CD14-positive monocyte (primary cell): ENCODE measurements around the gene ZDHHC14. TPM values are rescaled to one million over a fixed set of nuclear protein-coding genes. Genes with fewer than 3 reads are reported as not detected.

Source experiments
- DNase-seq, 3 donors: peaks; one replicate each; pipeline ENCODE4 v3.0.0-alpha.2; 2011 to 2022
- H2AFZ ChIP-seq: 2 replicates; pipeline ENCODE4 v1.6.0; 2012; ENCODE audit warnings: mild to moderate bottlenecking, low read depth, low read length, inconsistent platforms; ENCODE audit not compliant: insufficient read depth, poor library complexity, severe bottlenecking
- H3K27ac ChIP-seq, 2 donors: 1 replicate in 1 of 2; 2 replicates in 1 of 2; pipeline ENCODE4 v1.5.1; 2012 to 2013; ENCODE audit warnings: low read length in 2 of 2, control low read depth in 1 of 2, inconsistent platforms in 1 of 2, low read depth in 1 of 2, mild to moderate bottlenecking in 1 of 2
- H3K27me3 ChIP-seq, 2 donors: one replicate each; pipeline versions ENCODE4 v1.6.0 to v1.6.1; 2011 to 2013; ENCODE audit warnings: low read length in 2 of 2; ENCODE audit not compliant: control insufficient read depth in 2 of 2, insufficient read depth in 2 of 2
- H3K36me3 ChIP-seq, 2 donors: replicated peaks in 1 of 2; 1 replicate in 1 of 2; 2 replicates in 1 of 2; pipeline versions ENCODE4 v1.5.1 to v1.6.1; 2012 to 2013; ENCODE audit warnings: low read length in 2 of 2, control low read depth in 1 of 2, inconsistent platforms in 1 of 2, mild to moderate bottlenecking in 1 of 2; ENCODE audit not compliant: insufficient read depth in 2 of 2, control insufficient read depth in 1 of 2
- H3K4me1 ChIP-seq, 2 donors: 1 replicate in 1 of 2; 2 replicates in 1 of 2; pipeline versions ENCODE4 v1.5.1 to v1.6.1; 2012 to 2013; ENCODE audit warnings: low read length in 2 of 2, control low read depth in 1 of 2, inconsistent platforms in 1 of 2, mild to moderate bottlenecking in 1 of 2, moderate library complexity in 1 of 2; ENCODE audit not compliant: insufficient read depth in 2 of 2, control insufficient read depth in 1 of 2
- H3K4me2 ChIP-seq: replicated peaks from 2 replicates; pipeline ENCODE3; 2012; ENCODE audit warnings: low read length, moderate library complexity, mild to moderate bottlenecking; ENCODE audit not compliant: poor library complexity, severe bottlenecking; ENCODE audit errors: extremely low read depth
- H3K4me3 ChIP-seq, 3 experiments: fragments of 200-600 bp in 1 of 3; sonication (generic) in 1 of 3; replicated peaks in 1 of 3; 1 replicate in 2 of 3; 2 replicates in 1 of 3; pipeline ENCODE4 v1.5.1; 2011 to 2013; ENCODE audit warnings: low read length in 3 of 3, mild to moderate bottlenecking in 3 of 3, control low read depth in 2 of 3, low read depth in 2 of 3, inconsistent platforms in 1 of 3, moderate library complexity in 1 of 3
- H3K79me2 ChIP-seq: 2 replicates; pipeline ENCODE4 v1.6.0; 2012; ENCODE audit warnings: mild to moderate bottlenecking, control low read depth, inconsistent platforms, low read length, moderate library complexity; ENCODE audit not compliant: insufficient read depth
- H3K9ac ChIP-seq: 2 replicates; pipeline ENCODE4 v1.6.0; 2017; ENCODE audit warnings: low read length, mild to moderate bottlenecking; ENCODE audit not compliant: insufficient read depth, poor library complexity, severe bottlenecking
- H3K9me3 ChIP-seq, 2 donors: replicated peaks in 1 of 2; 1 replicate in 1 of 2; 2 replicates in 1 of 2; pipeline versions ENCODE4 v1.5.1 to v1.6.1; 2012 to 2013; ENCODE audit warnings: low read length in 2 of 2, control low read depth in 1 of 2; ENCODE audit not compliant: control insufficient read depth in 1 of 2, insufficient read depth in 1 of 2
- H4K20me1 ChIP-seq: 2 replicates; pipeline ENCODE4 v1.6.0; 2012; ENCODE audit warnings: mild to moderate bottlenecking, low read length, control low read depth, moderate library complexity; ENCODE audit not compliant: insufficient read depth
- H3K27ac Mint-ChIP-seq, 7 donors: one replicate each; pipeline ENCODE4 v1.8.0; 2020; ENCODE audit warnings: mild to moderate bottlenecking in 7 of 7, mixed read lengths in 7 of 7, moderate library complexity in 6 of 7, inconsistent platforms in 2 of 7
- H3K27me3 Mint-ChIP-seq, 3 donors: one replicate each; pipeline ENCODE4 v1.8.0; 2021 to 2022; ENCODE audit warnings: low read depth in 3 of 3, mild to moderate bottlenecking in 3 of 3, mixed read lengths in 3 of 3, moderate library complexity in 3 of 3, inconsistent platforms in 1 of 3
- H3K36me3 Mint-ChIP-seq, 2 donors: one replicate each; pipeline ENCODE4 v1.8.0; 2020; ENCODE audit warnings: mixed read lengths in 2 of 2, inconsistent platforms in 1 of 2, mild to moderate bottlenecking in 1 of 2
- H3K4me1 Mint-ChIP-seq: one replicate; pipeline ENCODE4 v1.8.0; 2020; ENCODE audit warnings: mild to moderate bottlenecking, mixed read lengths
- H3K4me3 Mint-ChIP-seq, 2 donors: one replicate each; pipeline ENCODE4 v1.8.0; 2020; ENCODE audit warnings: mild to moderate bottlenecking in 2 of 2, mixed read lengths in 2 of 2, moderate library complexity in 1 of 2
- H3K9me3 Mint-ChIP-seq, 7 donors: one replicate each; pipeline ENCODE4 v1.8.0; 2020 to 2022; ENCODE audit warnings: mixed read lengths in 7 of 7, mild to moderate bottlenecking in 6 of 7, moderate library complexity in 6 of 7, inconsistent platforms in 2 of 7
- CTCF ChIP-seq: fragments of 200-600 bp; IDR thresholded peaks from one replicate; pipeline ENCODE4 v1.8.0; 2022; ENCODE audit warnings: antibody characterized with exemption, mild to moderate bottlenecking
- WGBS: methylation state at CpG from one replicate; pipeline ENCODE4 v1.1.5; 2013; ENCODE audit warnings: missing lambda C conversion rate; ENCODE audit not compliant: insufficient coverage; 5-methylcytosine and 5-hydroxymethylcytosine counted together
- intact Hi-C, 2 donors: fragments of 100-400 bp; cut with micrococcal nuclease; formaldehyde crosslinking; loops; one replicate each; pipeline versions ENCODE4 v1.15.0 to v1.15.1; 2023
- polyA plus RNA-seq, 3 donors: library from polyadenylated mRNA; depleted of rRNA in 1 of 3; unstranded in 2 of 3; stranded (reverse) in 1 of 3; fragments of 300-500 nt in 2 of 3; fragments of >200 nt in 1 of 3; fragmentation: Illumina TruSeq in 2 of 3; gene quantifications; 1 replicate in 2 of 3; 2 replicates in 1 of 3; pipeline ENCODE4 v1.2.3, GENCODE V29; 2012 to 2021

The ZDHHC14 gene
- polyA plus RNA-seq, 3 donors, result 0.30 to 1.7 (median 0.93) TPM

GRCh38 chr6:157486572-157486971 is 105.6 kb downstream of the ZDHHC14 start:
- Histone ChIP-seq H3K4me1 (peaks cover 15 to 16% of the 10 kb centered on the region in 2 donors), H3K4me3 (no peak overlapping the region), H3K9ac (no peak overlapping the region), H2AFZ (no peak overlapping the region), H3K4me2 (no peak overlapping the region), H4K20me1 (no peaks in the 10 kb centered on the region), H3K79me2 (no peaks in the 10 kb centered on the region), H3K27me3 (peaks cover 0 to 12% of the 10 kb centered on the region in 2 donors), H3K27ac (no peak overlapping the region), H3K36me3 (no peaks in the 10 kb centered on the region), H3K9me3 (no peaks in the 10 kb centered on the region)
- no peak for DNase-seq
- Mint-ChIP-seq H3K9me3 (peaks cover 0 to 2% (median 0%) of the 10 kb centered on the region in 7 donors), H3K27ac (peak overlapping the region in 1 of 7 donors; percentile 7), H3K27me3 (peaks cover 12 to 20% (median 12%) of the 10 kb centered on the region in 3 donors), H3K36me3 (no peaks in the 10 kb centered on the region), H3K4me3 (no peak overlapping the region), H3K4me1 (peaks cover 21% of the 10 kb centered on the region)
- intact Hi-C loops, result no loop called here
- no peak for TF ChIP-seq CTCF
- 2% methylated on average over 5 of the region's 5 CpGs for WGBS

- H3K27me3 Mint-ChIP-seq, result peaks cover 12 to 20% (median 14%) of the 10 kb centered on the region in 3 donors
- no peak overlapping the region for H3K27ac ChIP-seq
Observed at GRCh38 chr6:157487110-157487773, 106.3 kb downstream of the ZDHHC14 start.

More at GRCh38 chr6:157487110-157487773, 106.3 kb downstream of the ZDHHC14 start:
- Histone ChIP-seq H3K9ac (no peak overlapping the region), H3K4me1 (peaks cover 15 to 16% of the 10 kb centered on the region in 2 donors), H3K4me3 (no peak overlapping the region), H3K9me3 (no peaks in the 10 kb centered on the region), H3K36me3 (no peaks in the 10 kb centered on the region), H2AFZ (no peak overlapping the region), H3K79me2 (no peaks in the 10 kb centered on the region), H3K27me3 (peaks cover 0 to 12% of the 10 kb centered on the region in 2 donors), H4K20me1 (no peaks in the 10 kb centered on the region), H3K4me2 (no peak overlapping the region)
- Mint-ChIP-seq H3K36me3 (no peaks in the 10 kb centered on the region), H3K4me1 (peaks cover 21% of the 10 kb centered on the region), H3K27ac (no peak overlapping the region), H3K4me3 (no peak overlapping the region), H3K9me3 (peaks cover 0 to 2% (median 0%) of the 10 kb centered on the region in 7 donors)
- intact Hi-C loops, result no loop called here
- DNase-seq, result no peak
- no peak for TF ChIP-seq CTCF
- WGBS, result 81% methylated on average over 6 of the region's 8 CpGs
